GM12801 (cell line): ENCODE results near the gene ACADS.

Experiments used
- TF ChIP-seq, protein P1 (sequence below): IDR thresholded peaks from one replicate; pipeline ENCODE4 v1.5.1; 2011; ENCODE audit warnings: control low read depth; ENCODE audit not compliant: insufficient read length; ENCODE audit errors: extremely low read depth

Gene ACADS, protein sequence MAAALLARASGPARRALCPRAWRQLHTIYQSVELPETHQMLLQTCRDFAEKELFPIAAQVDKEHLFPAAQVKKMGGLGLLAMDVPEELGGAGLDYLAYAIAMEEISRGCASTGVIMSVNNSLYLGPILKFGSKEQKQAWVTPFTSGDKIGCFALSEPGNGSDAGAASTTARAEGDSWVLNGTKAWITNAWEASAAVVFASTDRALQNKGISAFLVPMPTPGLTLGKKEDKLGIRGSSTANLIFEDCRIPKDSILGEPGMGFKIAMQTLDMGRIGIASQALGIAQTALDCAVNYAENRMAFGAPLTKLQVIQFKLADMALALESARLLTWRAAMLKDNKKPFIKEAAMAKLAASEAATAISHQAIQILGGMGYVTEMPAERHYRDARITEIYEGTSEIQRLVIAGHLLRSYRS

GRCh38 chr12:120725659-120726509 is at the start of gene ACADS:
TSS of gene ACADS (plus strand) at chr12:120725826. CDS start at chr12:120725886, 60 bp downstream.
- TF ChIP-seq, protein P1, sequence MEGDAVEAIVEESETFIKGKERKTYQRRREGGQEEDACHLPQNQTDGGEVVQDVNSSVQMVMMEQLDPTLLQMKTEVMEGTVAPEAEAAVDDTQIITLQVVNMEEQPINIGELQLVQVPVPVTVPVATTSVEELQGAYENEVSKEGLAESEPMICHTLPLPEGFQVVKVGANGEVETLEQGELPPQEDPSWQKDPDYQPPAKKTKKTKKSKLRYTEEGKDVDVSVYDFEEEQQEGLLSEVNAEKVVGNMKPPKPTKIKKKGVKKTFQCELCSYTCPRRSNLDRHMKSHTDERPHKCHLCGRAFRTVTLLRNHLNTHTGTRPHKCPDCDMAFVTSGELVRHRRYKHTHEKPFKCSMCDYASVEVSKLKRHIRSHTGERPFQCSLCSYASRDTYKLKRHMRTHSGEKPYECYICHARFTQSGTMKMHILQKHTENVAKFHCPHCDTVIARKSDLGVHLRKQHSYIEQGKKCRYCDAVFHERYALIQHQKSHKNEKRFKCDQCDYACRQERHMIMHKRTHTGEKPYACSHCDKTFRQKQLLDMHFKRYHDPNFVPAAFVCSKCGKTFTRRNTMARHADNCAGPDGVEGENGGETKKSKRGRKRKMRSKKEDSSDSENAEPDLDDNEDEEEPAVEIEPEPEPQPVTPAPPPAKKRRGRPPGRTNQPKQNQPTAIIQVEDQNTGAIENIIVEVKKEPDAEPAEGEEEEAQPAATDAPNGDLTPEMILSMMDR = no peak

GRCh38 chr12:120677765-120678473 is 47.7 kb upstream of the ACADS start:
- TF ChIP-seq, protein P1 = no peak

- TF ChIP-seq, protein P1 = no peak
These were observed 47.1 kb upstream of the ACADS start for GRCh38 chr12:120678572-120678971.

DNA sequence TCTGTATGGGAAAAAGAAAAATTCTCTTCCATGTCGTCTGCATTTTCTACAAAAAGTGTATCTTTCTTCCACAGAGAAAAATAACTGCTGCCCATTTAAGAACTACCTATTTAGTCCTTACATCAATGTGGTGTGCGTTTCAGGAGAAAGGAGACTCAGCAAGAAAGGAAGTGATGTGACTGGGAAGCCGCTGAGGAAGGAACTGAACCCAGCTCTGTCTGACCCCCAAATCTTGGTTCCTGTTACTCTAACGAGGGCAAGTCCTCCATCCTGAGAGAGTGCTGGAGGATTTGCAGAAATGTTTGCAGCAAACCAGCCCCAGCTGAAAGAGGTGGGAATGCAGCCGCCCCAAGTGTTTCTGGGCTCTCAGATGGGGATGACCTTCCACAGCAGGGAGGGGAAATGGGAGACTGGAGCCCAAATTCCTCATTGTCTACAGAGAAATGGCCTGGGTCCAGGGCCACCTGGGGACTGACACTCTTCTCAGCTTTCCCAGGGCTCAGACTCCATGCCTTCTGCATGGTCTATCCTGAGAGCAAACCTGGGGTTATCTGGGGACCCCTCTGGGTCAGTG is 45.4 kb upstream of the ACADS start:
- TF ChIP-seq, protein P1 = no peak

DNA sequence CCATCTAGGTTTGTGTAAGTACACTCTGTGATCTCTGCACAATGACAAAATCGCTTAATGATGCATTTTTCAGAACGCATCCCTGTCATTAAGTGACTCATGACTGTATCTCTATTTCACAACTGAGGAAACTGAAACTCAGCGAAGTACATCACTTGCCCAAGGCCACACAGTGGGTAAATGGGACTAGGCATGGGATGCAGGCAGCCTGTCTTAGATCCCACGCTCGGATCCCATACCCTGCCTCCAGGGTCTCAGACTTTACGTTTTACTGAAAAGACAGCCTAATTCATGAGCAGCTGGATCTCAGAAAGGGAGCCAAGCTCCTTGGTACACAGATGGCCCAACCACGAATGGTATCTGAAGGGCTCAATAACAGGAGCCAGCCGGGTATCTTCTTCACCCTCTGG is 41.1 kb upstream of the ACADS start:
- TF ChIP-seq, protein P1 = no peak

- TF ChIP-seq, protein P1 = no peak
These were observed 40.1 kb upstream of the ACADS start for GRCh38 chr12:120685522-120685921.
